GM10266 (cell line): ENCODE data around the gene RASGRF1.

Experiments used
- DNase-seq: peaks from one replicate; pipeline ENCODE4 v3.0.0; 2012; ENCODE audit errors: extremely low spot score
- TF ChIP-seq, protein P1 (sequence below): IDR thresholded peaks from 2 replicates; pipeline ENCODE4 v1.5.1; 2012; ENCODE audit warnings: mild to moderate bottlenecking, low read depth; ENCODE audit not compliant: control insufficient read depth, insufficient read depth; ENCODE audit errors: missing control alignments

RASGRF1 gene

DNA sequence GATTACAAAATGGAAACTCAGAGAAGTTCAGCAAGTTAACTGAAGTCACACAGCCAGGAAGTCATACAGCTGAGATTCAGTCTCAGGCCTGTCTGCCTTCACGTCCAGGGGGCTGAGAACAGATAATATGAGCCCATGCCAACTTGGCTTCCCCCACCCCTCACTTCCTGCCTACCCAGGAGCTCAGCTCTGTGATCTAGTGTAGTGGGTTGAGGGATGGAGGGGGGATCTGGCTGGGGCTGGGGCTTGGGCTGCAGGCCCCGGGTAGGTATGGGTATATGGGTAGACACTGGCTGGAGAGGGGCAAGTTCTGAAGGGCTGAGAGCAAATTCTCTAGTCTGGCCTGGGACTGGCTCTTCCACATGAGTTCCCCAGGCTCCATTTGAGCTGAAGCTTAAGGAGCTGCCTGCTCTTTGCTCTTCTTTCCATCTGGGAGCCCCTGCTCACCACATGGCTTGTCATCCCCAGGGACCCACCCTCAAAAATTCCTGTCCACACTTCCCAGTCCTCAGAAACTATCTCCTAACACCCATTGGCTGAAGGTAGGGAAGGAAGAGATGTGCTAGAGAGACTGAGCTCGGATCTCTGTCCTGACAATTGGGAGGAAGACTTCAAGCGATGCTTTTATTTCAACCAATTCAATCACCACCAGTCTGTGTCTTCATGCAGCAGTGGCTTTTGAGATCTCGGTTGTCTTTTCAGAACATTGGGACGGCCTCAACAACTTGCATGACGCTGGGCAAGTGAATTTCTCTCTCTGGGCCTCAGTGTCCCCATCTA lies 2.0 kb downstream of the RASGRF1 start:
- TF ChIP-seq, protein P1, sequence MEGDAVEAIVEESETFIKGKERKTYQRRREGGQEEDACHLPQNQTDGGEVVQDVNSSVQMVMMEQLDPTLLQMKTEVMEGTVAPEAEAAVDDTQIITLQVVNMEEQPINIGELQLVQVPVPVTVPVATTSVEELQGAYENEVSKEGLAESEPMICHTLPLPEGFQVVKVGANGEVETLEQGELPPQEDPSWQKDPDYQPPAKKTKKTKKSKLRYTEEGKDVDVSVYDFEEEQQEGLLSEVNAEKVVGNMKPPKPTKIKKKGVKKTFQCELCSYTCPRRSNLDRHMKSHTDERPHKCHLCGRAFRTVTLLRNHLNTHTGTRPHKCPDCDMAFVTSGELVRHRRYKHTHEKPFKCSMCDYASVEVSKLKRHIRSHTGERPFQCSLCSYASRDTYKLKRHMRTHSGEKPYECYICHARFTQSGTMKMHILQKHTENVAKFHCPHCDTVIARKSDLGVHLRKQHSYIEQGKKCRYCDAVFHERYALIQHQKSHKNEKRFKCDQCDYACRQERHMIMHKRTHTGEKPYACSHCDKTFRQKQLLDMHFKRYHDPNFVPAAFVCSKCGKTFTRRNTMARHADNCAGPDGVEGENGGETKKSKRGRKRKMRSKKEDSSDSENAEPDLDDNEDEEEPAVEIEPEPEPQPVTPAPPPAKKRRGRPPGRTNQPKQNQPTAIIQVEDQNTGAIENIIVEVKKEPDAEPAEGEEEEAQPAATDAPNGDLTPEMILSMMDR, result no peak
- DNase-seq, result no peak

DNA sequence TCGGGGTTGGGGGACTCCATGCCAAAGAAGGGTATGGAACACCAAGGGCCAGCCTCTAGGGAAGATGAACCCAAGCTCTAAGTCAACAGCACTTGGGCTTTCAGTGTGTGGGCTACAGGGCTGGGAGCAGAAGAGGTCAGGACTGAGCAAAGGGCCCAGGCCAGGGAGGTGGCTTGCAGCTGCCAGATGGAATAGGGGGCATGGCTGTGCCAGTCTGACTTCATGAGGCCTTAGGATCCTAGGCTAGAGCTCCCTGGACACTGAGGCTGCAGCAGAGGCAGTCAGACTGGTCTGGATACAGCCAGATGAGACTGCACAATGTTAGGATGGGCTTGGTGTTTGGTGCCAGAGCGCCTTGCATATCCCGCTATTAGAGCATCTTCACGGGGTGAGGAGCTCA lies 3.8 kb downstream of the RASGRF1 start:
- TF ChIP-seq, protein P1, result no peak
- no peak for DNase-seq

DNA sequence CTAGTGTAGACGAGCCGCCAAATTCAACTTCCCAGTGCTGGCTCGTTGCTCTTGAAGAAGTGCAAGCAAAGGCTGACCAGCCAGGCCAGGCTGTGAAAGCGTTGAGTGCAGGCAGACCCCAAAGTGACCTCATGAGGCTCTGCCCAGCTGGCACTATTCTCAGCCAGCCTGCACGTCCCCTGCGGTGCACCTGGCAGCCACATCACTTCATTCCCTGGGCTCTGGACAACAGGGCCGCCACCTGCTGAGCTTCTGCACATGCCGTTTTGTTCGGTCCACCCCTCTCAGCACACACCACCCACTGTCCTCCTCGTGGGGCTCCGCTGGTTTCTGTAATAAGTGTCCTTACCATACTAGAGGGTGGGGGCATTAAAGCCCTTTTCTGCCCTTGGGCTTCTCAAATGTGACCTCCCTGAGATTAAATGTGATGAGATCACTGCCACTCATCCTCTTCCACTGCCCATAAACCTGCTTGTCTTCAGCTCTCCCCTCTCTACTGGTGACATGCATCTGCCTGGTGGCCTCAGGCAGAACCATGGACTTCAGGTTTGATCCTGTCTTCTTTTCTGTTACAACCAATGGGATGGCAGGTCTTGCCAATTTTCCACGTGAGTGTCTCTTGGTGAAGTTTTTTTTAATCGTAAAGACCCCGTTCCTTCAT lies 6.1 kb downstream of the RASGRF1 start:
- TF ChIP-seq, protein P1, result no peak
- no peak for DNase-seq

DNA sequence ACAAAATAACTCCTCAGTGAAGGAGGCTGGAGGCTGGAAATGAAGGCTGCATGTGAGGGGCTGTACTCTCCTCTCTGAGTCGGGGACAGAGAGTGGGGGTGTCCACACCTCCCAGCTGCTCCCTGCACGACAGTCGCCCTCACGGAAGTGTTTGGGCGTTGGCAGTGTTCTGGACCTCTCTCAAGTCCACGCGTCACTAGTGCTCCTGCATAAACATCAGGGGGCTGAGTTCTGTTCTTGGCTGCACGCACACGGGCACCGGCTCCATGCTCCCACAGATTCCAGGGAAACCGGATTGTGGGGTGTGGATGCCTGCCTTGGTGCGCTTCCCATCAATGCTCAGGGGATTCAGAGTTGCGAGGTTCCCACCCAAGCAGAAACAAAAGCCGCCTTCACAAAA lies 7.4 kb downstream of the RASGRF1 start:
- TF ChIP-seq, protein P1, result no peak
- no peak for DNase-seq

DNA sequence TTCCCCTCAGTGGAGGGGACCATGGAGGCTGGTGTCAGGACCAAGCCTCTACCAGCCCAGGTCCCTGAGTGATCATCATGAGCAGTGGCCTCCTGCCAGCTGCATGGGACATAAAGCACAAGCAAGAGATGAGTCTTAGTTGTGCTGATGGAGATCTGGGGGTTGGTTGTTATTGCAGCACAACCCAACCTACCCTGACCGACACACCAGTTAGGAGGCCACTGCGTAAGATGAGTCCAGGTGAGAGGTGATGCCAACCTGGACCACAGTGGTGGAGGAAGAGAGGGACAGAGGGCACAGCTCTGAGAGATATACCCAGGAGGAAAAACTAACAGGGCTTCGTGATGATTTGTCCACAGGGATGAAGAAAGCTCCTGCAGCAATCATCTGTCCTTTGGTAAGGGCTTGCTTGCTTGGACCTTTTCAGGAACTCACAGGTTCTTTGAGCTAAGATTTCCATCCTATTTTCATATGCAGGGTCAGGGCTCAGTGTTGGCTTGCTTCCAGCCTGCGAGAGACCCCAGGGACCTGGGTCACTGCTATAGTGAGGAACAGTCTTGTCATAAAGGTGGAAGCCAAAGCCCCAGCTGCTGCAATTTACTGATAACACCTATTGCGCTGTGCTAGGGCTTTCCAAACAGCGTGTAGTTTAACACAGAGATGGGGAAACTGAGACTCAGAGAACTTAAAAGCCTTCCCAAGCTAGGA lies 8.1 kb downstream of the RASGRF1 start:
- TF ChIP-seq, protein P1, result no peak
- no peak for DNase-seq

DNA sequence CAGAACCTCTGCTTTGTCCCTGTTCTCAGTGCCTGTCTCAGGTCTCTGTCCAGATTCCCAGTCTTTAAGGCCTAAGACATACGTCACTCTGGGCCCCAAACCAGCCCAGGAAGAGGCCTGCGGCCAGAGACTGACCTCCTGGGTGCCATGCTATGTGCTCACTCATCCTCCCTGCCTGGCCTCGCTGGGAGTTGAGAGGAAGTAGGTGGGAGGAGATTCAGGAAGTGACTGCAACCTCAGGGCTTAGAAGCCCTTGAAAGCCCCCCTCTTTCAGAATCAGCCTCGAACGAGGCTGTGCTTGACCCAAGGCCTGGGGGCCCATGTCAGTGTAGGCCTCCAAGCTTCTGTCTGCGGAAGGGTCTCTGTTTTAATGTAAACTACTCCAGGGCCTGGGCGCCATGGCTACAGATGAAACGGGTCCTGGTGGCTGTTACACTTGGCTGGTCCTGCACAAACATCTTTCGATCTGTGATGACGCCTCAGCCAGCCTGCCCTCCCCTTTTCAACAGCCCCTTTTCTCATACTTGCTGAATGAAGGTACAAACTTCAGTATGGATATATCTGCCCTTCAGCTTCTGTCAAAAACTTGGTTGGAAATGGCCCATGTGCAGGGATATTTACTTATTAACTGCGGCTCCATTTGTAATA lies 11.7 kb downstream of the RASGRF1 start:
- DNase-seq, result no peak
- TF ChIP-seq, protein P1, result no peak

DNA sequence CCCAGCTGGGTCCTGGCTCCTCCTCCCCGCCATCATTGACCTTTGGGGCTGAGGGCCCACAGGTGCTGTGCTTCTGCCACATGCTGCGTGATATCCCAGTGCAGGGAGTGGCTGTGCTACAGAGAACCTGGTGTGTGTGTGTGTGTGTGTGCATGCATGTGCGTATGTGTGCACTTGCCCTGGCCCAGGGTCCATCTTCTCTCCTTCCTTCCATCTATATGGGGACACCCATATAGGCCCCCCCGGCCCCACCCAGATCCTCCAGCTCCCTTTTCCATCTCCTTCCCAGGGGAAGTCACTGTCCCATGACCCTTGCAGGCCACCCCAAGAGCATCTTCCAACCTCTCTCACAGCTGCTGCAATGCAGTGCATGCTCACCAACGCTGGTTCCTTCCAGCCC lies 12.6 kb downstream of the RASGRF1 start:
- TF ChIP-seq, protein P1, result no peak

More for the DNA sequence above, 12.6 kb downstream of the RASGRF1 start:
- DNase-seq, result no peak
